HTERT RPE-1 (cell line): ENCODE measurements around the gene ASIC2.

Experiments used
- in situ Hi-C: fragments of 300-500 bp; cut with MboI; formaldehyde crosslinking; loops from 4 replicates; pipeline ENCODE4 v1.14.3; 2020; ENCODE audit warnings: low sequenced_read_pairs

The ASIC2 gene

GRCh38 chr17:33258296-33258695 is 34.8 kb downstream of the ASIC2 start:
- in situ Hi-C loops: no loop called here

GRCh38 chr17:33245183-33245582 is 47.9 kb downstream of the ASIC2 start:
- in situ Hi-C loops: no loop called here

GRCh38 chr17:33243732-33244131 is 49.4 kb downstream of the ASIC2 start:
- in situ Hi-C loops: no loop called here

GRCh38 chr17:33242375-33243124 is 50.5 kb downstream of the ASIC2 start:
- in situ Hi-C loops: no loop called here

- in situ Hi-C loops: no loop called here
Measured at GRCh38 chr17:33241390-33241789, 51.7 kb downstream of the ASIC2 start.

GRCh38 chr17:33240362-33240761 is 52.7 kb downstream of the ASIC2 start:
- in situ Hi-C loops: no loop called here

- in situ Hi-C loops: no loop called here
Measured at GRCh38 chr17:33239702-33240101, 53.4 kb downstream of the ASIC2 start.

GRCh38 chr17:33234930-33235685 is 58.0 kb downstream of the ASIC2 start:
- in situ Hi-C loops: no loop called here

GRCh38 chr17:33234233-33234632 is 58.9 kb downstream of the ASIC2 start:
- in situ Hi-C loops: no loop called here

GRCh38 chr17:33233811-33234177 is 59.3 kb downstream of the ASIC2 start:
- in situ Hi-C loops: no loop called here

GRCh38 chr17:33229499-33229898 is 63.6 kb downstream of the ASIC2 start:
- in situ Hi-C loops: no loop called here

GRCh38 chr17:33229028-33229427 is 64.1 kb downstream of the ASIC2 start:
- in situ Hi-C loops: no loop called here

- in situ Hi-C loops: no loop called here
Measured at GRCh38 chr17:33228548-33228947, 64.5 kb downstream of the ASIC2 start.

GRCh38 chr17:33227911-33228310 is 65.2 kb downstream of the ASIC2 start:
- in situ Hi-C loops: no loop called here

GRCh38 chr17:33225994-33226393 is 67.1 kb downstream of the ASIC2 start:
- in situ Hi-C loops: no loop called here

- in situ Hi-C loops: no loop called here
Measured at GRCh38 chr17:33225509-33225908, 67.6 kb downstream of the ASIC2 start.

- in situ Hi-C loops: no loop called here
Measured at GRCh38 chr17:33220036-33220435, 73.1 kb downstream of the ASIC2 start.

GRCh38 chr17:33218698-33219601 is 74.1 kb downstream of the ASIC2 start:
- in situ Hi-C loops: no loop called here

GRCh38 chr17:33217891-33218290 is 75.2 kb downstream of the ASIC2 start:
- in situ Hi-C loops: no loop called here

- in situ Hi-C loops: no loop called here
Measured at GRCh38 chr17:33214996-33215395, 78.1 kb downstream of the ASIC2 start.

- in situ Hi-C loops: no loop called here
Measured at GRCh38 chr17:33210285-33210684, 82.8 kb downstream of the ASIC2 start.
